ENCODE data around the gene ERVK3-1. TPM values are rescaled to one million over a fixed set of nuclear protein-coding genes. Genes with fewer than 3 reads are reported as not detected.

Gene ERVK3-1
- polyA plus RNA-seq, 1 donor from 2014 or later = 141 TPM

Small RNA genes lying within 50 kb of the gene (small RNA-seq; reads per million reads assigned to genes)
- gene MIR6806 (0 to 0.26 (median 0) reads per million in 3 experiments), gene RNA5SP473 (0.13 to 0.57 (median 0.26) reads per million in 3 experiments)

Other genes with a start within 250 kb of the ERVK3-1 start
- 13.7 and 17.2 TPM in 2 replicates for gene ZNF135, start 246.1 kb upstream of the ERVK3-1 start, polyA plus RNA-seq
- gene ZSCAN18, start 207.1 kb upstream of the ERVK3-1 start, polyA plus RNA-seq = 399 and 400 TPM in 2 replicates
- gene ZNF329, start 154.6 kb upstream of the ERVK3-1 start, polyA plus RNA-seq = 20.3 and 20.6 TPM in 2 replicates
- gene ZNF274, start 122.3 kb upstream of the ERVK3-1 start, polyA plus RNA-seq = 46.4 and 47.2 TPM in 2 replicates
- 22.7 and 50.1 TPM in 2 replicates for gene ZNF544, start 76.5 kb upstream of the ERVK3-1 start, polyA plus RNA-seq
- gene ZNF8, start 26.4 kb upstream of the ERVK3-1 start, polyA plus RNA-seq = 5.5 and 6.4 TPM in 2 replicates
- 1.6 and 2.2 TPM in 2 replicates for gene ZSCAN22, start 21.6 kb downstream of the ERVK3-1 start, polyA plus RNA-seq
- gene A1BG, start 48.1 kb downstream of the ERVK3-1 start, polyA plus RNA-seq = 35.4 and 40.0 TPM in 2 replicates
- gene ZNF497, start 57.4 kb downstream of the ERVK3-1 start, polyA plus RNA-seq = 13.7 and 18.4 TPM in 2 replicates
- 4.5 and 9.8 TPM in 2 replicates for gene ZNF837, start 75.7 kb downstream of the ERVK3-1 start, polyA plus RNA-seq
- 1,461 and 1,514 TPM in 2 replicates for gene RPS5, start 81.9 kb downstream of the ERVK3-1 start, polyA plus RNA-seq
- gene RNF225, start 90.3 kb downstream of the ERVK3-1 start, polyA plus RNA-seq = not detected in 2 replicates
- 17.9 and 29.6 TPM in 2 replicates for gene ZNF584, start 103.3 kb downstream of the ERVK3-1 start, polyA plus RNA-seq
- 0.77 and 1.0 TPM in 2 replicates for gene ZNF132, start 134.8 kb downstream of the ERVK3-1 start, polyA plus RNA-seq
- 7.8 and 10.4 TPM in 2 replicates for gene ZNF324B, start 146.2 kb downstream of the ERVK3-1 start, polyA plus RNA-seq
- gene ZNF324, start 161.7 kb downstream of the ERVK3-1 start, polyA plus RNA-seq = 12.5 and 19.5 TPM in 2 replicates
- gene ZNF446, start 171.0 kb downstream of the ERVK3-1 start, polyA plus RNA-seq = 18.2 and 25.9 TPM in 2 replicates
- gene SLC27A5, start 206.6 kb downstream of the ERVK3-1 start, polyA plus RNA-seq = 14.9 and 19.7 TPM in 2 replicates
- gene ZBTB45, start 214.4 kb downstream of the ERVK3-1 start, polyA plus RNA-seq = 5.5 and 6.8 TPM in 2 replicates
- gene TRIM28, start 238.7 kb downstream of the ERVK3-1 start, polyA plus RNA-seq = 227 and 256 TPM in 2 replicates
- gene CHMP2A, start 249.7 kb downstream of the ERVK3-1 start, polyA plus RNA-seq = 176 and 189 TPM in 2 replicates